ENCODE data around the gene SOBP. TPM values are rescaled to one million over a fixed set of nuclear protein-coding genes. Genes with fewer than 3 reads are reported as not detected.
"Not testable (repeated sequence)": the region's sequence is repeated elsewhere in the genome, so short reads cannot be mapped to it uniquely, and the experiment has no call there.

The SOBP gene
- total RNA-seq, 2 experiments from 2014 or later, result 0.23 to 0.49 TPM

DNA sequence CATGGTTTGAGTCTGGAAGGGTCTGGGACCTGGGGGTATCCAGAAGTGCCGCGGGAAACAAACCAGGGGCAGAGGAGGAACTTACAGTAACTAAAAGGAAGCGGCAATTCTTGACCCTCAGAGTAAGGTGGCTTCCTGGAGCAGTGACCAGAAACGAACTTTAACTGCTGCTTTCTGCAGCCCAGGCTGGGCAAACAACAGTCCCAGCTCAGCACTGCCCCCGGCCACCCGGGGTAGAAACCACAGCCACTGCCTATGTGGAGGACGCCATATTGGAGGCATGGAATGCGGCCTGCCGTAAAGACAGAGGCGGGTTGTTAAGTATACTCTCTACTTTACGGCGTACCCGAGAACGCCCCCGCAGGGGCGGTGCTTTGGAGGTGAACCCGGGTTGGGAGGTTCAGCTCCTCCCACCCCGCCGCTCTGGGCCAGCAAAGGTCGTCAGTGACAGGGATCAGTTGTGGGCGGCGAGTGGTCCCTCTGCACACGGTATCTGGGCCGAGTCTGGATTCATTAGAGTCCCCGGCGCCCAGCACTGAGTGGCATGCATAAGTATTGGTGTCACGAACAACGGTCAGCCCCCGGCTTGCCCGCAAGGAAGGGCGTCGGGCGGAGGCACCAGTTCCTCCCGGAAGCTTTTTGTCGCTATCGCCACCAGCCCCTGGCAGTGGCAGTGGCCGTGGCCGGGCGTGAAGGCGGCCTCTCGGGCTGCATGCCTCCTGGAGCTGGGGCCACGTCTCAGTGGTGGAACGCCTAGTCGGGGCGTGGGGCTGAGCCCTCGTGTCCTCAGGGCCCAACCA lies 30.4 kb upstream of the SOBP start, which contains the start of gene PDSS2:
Gene PDSS2, minus strand, starts transcription at position 282 of the 800 bp plus-strand sequence. Its CDS starts 279 bp downstream, at position 3.
- Mint-ChIP-seq H3K4me3 (peak within 1 kb of the TSS; percentile 82), H3K36me3 (ENCODE audit: low read depth) (peaks cover 2% of the 10 kb centered on the region), H3K4me1 (peaks cover 19% of the 10 kb centered on the region), H3K27me3 (no peaks in the 10 kb centered on the region), H3K27ac (peak within 1 kb of the TSS; percentile 93), H3K9me3 (ENCODE audit: low read depth) (no peaks in the 10 kb centered on the region)
- POLR2A ChIA-PET, result interaction anchor here (0.6 to 1.6 kb wide), 6 partner anchors 25 to 831 kb away, joined by 3 to 8 read pairs (median 4); no protein-coding TSS in a partner anchor
- intact Hi-C loops (cut with DNase I, micrococcal nuclease), result loop anchor here (1.0 to 10.0 kb wide), 15 partner anchors 30 to 1548 kb away; partner anchors contain the start of genes MTRES1 (in 2 of the 2), ATG5 (in 1 of the 2), OSTM1 (in 1 of the 2) and QRSL1 (in 1 of the 2)
- CTCF ChIA-PET, result interaction anchor here (0.7 to 2.1 kb wide), 7 partner anchors 30 to 382 kb away, joined by 3 to 9 read pairs (median 5); no protein-coding TSS in a partner anchor
- peak; percentile 100 for DNase-seq
- ATAC-seq, result peak; percentile 96

DNA sequence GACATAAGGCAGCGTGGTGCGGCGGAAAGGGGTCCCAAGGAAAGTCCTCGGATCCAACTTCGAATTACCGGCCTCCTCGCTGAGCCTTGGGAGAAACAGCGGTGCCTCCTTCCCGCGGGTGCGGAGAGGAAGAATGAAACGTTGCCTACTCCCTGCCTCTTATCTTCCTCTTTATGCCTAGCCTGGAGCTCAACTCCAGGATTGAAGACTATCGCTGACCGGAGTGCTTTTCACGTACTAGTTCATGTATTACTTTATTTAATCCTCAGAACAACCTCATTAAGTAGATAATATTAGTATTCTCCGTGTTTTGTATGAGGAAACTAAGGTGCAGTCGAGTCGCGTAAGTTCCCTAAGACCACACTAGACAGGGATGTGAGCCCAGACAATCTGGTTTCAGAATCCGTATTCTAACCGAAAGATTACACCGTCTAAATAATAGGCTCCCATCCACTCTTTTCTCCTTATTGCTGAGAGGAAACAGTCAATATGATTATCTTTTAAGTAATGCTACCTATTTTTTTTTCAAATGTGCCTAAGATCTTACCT lies 29.8 kb upstream of the SOBP start:
- ATAC-seq, result no peak
- DNase-seq, result no peak
- POLR2A ChIA-PET, result interaction anchor here (0.6 to 1.6 kb wide), 5 partner anchors 24 to 483 kb away, joined by 4 to 8 read pairs (median 4); no protein-coding TSS in a partner anchor

DNA sequence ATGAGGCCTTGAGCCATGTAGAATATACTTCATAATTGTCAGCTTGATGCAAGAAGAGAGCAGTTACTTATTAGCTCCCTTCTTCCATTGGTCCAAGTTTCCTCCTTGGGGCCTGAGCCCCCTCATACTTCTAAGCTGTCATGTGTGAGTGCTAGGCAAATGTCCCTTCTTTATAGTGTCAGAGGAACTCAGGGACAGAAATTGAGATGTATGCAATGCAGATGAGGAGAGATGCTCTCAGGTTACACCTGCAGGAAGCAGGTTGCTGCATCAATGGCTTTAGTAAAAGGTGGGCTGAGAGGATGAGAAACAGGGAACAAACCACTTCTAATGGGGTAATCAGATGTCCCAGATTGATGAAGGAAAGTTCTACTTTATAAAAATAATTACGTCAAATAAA lies 23.9 kb upstream of the SOBP start:
- no peak for ATAC-seq

More for the DNA sequence above, 29.8 kb upstream of the SOBP start:
- Mint-ChIP-seq H3K27me3 (no peaks in the 10 kb centered on the region), H3K36me3 (ENCODE audit: low read depth) (peaks cover 2% of the 10 kb centered on the region), H3K4me3 (peak overlapping the region; percentile 82), H3K9me3 (ENCODE audit: low read depth) (no peaks in the 10 kb centered on the region), H3K27ac (peak overlapping the region; percentile 93), H3K4me1 (peaks cover 17% of the 10 kb centered on the region)
- intact Hi-C loops (cut with DNase I, micrococcal nuclease), result no loop called here
- CTCF ChIA-PET, result interaction anchor here (1.2 to 2.1 kb wide), 4 partner anchors 29 to 142 kb away, joined by 3 to 7 read pairs (median 4); no protein-coding TSS in a partner anchor

DNA sequence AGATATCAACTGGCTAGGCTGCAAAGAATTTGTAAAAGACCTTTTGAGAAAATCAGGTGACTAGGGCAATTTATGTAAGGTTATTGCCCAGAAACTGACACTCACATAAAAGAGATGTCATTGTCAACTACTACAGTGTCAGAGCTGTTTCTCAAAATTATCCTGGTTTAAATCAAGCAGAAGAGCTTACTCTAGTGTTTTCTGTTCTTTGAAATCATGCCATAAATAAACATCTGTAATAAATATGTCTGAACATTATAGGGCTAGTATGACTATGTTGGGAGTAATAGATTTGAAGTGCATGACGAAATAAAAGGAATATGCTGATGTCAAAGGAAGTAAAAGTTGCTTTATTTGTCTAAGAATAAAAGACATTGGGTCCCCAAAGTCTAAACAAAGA lies 19.6 kb upstream of the SOBP start:
- Mint-ChIP-seq H3K36me3 (ENCODE audit: low read depth) (no peaks in the 10 kb centered on the region), H3K4me1 (no peaks in the 10 kb centered on the region), H3K9me3 (ENCODE audit: low read depth) (no peaks in the 10 kb centered on the region), H3K27me3 (peaks cover 14% of the 10 kb centered on the region), H3K27ac (no peak overlapping the region), H3K4me3 (no peak overlapping the region)
- ChIA-PET CTCF (no interaction called here), POLR2A (no interaction called here)
- no peak for DNase-seq
- no peak for ATAC-seq
- intact Hi-C loops (cut with DNase I, micrococcal nuclease), result no loop called here

More for the DNA sequence above, 23.9 kb upstream of the SOBP start:
- H3K9me3 Mint-ChIP-seq (ENCODE audit: low read depth), result no peaks in the 10 kb centered on the region
- no peak overlapping the region for H3K4me3 Mint-ChIP-seq
- no peak overlapping the region for H3K27ac Mint-ChIP-seq
- DNase-seq, result no peak
- H3K36me3 Mint-ChIP-seq (ENCODE audit: low read depth), result no peaks in the 10 kb centered on the region
- peaks cover 8% of the 10 kb centered on the region for H3K27me3 Mint-ChIP-seq
- intact Hi-C loops (cut with DNase I, micrococcal nuclease), result no loop called here
- no peaks in the 10 kb centered on the region for H3K4me1 Mint-ChIP-seq
- POLR2A ChIA-PET, result no interaction called here
- CTCF ChIA-PET, result no interaction called here

DNA sequence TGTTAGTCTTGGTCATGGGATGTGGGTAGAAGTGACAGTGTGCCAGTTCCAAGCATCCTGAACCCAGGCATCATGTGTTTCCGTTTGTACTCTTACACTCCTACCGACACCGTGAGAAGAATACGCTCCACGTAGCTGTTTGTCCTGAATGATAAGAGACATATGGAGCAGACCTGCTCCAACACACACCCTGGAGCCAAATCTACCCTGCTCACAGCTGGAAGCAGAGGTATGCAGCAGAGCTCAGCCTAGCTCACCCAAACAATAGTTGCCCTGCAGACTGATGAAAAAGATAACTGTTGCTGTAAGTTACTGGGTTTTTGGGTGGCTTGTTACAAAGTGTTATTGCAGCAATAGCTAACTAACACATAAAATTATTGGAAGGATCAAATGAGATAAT lies 16.3 kb upstream of the SOBP start:
- Mint-ChIP-seq H3K4me3 (no peak overlapping the region), H3K36me3 (ENCODE audit: low read depth) (no peaks in the 10 kb centered on the region), H3K9me3 (ENCODE audit: low read depth) (no peaks in the 10 kb centered on the region), H3K27me3 (peaks cover 16% of the 10 kb centered on the region), H3K4me1 (no peaks in the 10 kb centered on the region), H3K27ac (no peak overlapping the region)
- intact Hi-C loops (cut with DNase I, micrococcal nuclease), result no loop called here
- ATAC-seq (no peak), DNase-seq (no peak)
- ChIA-PET POLR2A (no interaction called here), CTCF (no interaction called here)

DNA sequence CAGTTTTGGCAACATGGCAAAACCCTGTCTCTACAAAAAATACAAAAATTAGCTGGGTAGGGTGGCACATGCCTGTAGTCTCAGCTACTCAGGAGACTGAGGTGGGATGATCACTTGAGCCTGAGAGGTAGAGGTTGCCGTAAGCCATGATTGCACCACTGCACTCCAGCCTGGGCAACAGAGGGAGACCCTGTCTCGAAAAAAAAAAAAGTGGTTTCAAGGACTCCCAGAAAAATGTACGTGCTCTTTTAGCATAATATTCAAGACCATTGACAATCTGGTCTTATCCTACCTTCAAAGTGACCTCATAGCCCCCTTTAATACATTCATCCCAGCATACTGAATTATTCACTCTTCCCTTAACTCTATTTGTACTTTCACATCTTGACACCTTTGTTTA lies 14.6 kb upstream of the SOBP start:
- intact Hi-C loops (cut with DNase I, micrococcal nuclease); CTCF ChIA-PET; ATAC-seq; POLR2A ChIA-PET; H3K4me3 Mint-ChIP-seq; H3K9me3 Mint-ChIP-seq (ENCODE audit: low read depth); H3K27ac Mint-ChIP-seq; H3K4me1 Mint-ChIP-seq; H3K36me3 Mint-ChIP-seq (ENCODE audit: low read depth); DNase-seq: not testable (repeated sequence)
- H3K27me3 Mint-ChIP-seq, result peaks cover 17% of the 10 kb centered on the region

DNA sequence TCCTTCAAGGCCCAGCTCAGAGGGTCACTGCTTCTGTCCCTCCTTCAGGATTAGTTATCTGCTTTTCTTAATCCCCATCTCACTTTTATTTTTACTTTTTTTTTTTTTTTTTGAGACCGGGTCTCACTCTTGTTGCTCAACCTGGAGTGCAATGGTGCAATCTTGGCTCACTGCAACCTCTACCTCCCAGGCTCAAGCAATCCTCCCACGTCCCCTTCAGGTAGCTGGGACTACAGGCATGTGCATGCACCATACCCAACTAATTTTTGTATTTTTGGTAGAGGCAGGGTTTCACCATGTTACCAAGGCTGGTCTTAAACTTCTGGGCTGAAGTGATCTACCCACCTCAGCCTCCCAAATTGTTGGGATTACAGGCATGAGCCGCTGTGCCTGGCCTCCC lies 14.1 kb upstream of the SOBP start:
- H3K36me3 Mint-ChIP-seq (ENCODE audit: low read depth); H3K27ac Mint-ChIP-seq; H3K4me1 Mint-ChIP-seq; CTCF ChIA-PET; DNase-seq; intact Hi-C loops (cut with DNase I, micrococcal nuclease); H3K4me3 Mint-ChIP-seq; H3K9me3 Mint-ChIP-seq (ENCODE audit: low read depth); ATAC-seq; POLR2A ChIA-PET: not testable (repeated sequence)
- H3K27me3 Mint-ChIP-seq, result peaks cover 18% of the 10 kb centered on the region

DNA sequence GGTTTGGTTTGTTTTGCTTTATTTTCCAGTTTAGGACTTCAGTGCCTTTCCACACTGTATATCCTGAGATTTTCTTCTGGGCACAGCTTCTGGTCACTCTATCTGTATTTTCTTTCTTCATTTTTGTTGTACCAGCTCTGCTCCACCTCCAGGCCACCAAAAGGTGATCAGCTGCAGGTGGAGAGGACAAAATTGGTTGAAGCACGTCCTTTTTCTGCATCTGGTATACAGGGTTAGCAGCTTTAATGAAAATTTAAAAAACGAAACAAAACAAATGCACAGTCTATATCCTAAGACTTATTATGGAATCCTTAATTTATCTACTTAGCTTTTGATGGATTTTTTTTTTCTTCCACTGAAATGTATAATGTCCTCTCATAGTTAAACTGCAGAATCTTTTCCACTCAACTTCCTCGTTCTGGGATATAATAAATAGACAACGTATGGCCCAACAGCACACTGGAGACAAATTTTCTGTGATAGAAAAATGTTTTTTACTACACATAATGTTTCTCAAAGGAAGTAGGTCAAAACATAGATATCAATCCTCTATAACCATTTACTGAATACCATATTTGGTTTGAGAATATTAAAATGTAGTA lies 10.7 kb upstream of the SOBP start:
- intact Hi-C loops (cut with DNase I, micrococcal nuclease), result no loop called here
- Mint-ChIP-seq H3K9me3 (ENCODE audit: low read depth) (no peaks in the 10 kb centered on the region), H3K36me3 (ENCODE audit: low read depth) (no peaks in the 10 kb centered on the region), H3K27ac (no peak overlapping the region), H3K4me3 (no peak overlapping the region), H3K4me1 (no peaks in the 10 kb centered on the region), H3K27me3 (peaks cover 29% of the 10 kb centered on the region)
- ChIA-PET POLR2A (no interaction called here), CTCF (interaction anchor here (2.0 kb wide), 1 partner anchor 10 kb away, joined by 4 read pairs; the partner anchor contains the start of gene SOBP)
- ATAC-seq, result no peak
- DNase-seq, result no peak

DNA sequence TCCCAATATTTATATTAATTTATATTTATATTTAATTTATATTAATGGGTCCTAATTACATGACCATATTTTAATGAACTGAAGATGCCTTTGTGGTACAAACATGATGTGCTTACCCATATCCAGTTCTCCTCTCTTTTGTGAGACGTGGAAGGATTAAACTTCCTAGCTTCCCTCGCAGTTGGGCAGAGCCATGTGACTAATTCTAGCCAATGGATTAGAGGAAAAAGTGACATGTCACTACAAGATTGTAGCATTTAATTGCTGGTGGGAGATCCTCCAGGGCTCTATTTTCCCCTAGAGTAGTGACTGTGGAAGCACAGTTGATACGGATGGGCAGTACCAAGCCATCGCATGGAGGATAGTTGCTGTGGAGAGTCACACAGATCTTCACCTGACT lies 4.8 kb upstream of the SOBP start:
- intact Hi-C loops (cut with DNase I, micrococcal nuclease), result loop anchor here in 1 of 2 experiments (5.0 kb wide), 2 partner anchors 172 to 682 kb away; partner anchors contain the start of gene NR2E1
- Mint-ChIP-seq H3K27me3 (peaks cover 54% of the 10 kb centered on the region), H3K4me1 (peaks cover 16% of the 10 kb centered on the region), H3K9me3 (ENCODE audit: low read depth) (no peaks in the 10 kb centered on the region), H3K36me3 (ENCODE audit: low read depth) (peaks cover 3% of the 10 kb centered on the region), H3K4me3 (no peak overlapping the region), H3K27ac (no peak overlapping the region)
- ChIA-PET POLR2A (no interaction called here), CTCF (interaction anchor here (1.7 kb wide), 1 partner anchor 505 kb away, joined by 3 read pairs; no protein-coding TSS in a partner anchor)
- DNase-seq, result no peak
- ATAC-seq, result no peak

DNA sequence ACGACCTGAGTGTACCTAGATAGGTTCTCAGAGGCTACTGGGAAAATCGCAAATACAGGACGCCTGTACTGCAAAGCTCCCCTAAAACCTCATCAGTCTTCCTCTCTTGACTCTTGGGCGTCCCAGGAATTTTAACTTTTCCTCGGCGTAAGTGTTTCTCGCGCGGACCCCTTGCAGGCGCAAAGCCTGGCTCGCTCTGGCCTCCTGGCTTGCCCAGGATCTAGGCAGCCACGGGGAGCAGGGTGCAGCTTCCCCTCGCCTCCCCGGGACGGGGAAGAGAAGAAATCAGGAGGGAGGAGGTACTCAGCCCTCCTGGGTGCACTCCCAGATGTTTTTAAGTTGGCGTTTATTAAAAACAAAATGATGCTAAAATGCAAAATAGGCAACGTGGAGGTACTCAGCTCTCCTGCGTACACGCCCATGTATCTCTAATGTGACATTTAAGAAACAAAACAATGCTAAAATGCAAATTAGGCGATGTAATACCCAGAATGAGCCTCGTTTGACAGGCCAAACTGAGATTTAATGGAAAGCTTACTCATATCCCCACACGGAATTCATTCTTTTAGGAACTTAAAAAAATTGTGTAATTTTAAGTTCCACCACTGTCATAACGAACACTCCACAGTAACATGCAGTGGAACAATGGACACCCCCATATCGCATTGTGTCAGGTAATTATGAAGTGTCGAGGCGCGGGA lies 1.6 kb upstream of the SOBP start:
- ATAC-seq, result peak; percentile 45
- H3K9me3 Mint-ChIP-seq (ENCODE audit: low read depth), result no peaks in the 10 kb centered on the region
- DNase-seq, result no peak
- peaks cover 3% of the 10 kb centered on the region for H3K36me3 Mint-ChIP-seq (ENCODE audit: low read depth)
- peak overlapping the region; percentile 84 for H3K27ac Mint-ChIP-seq
- intact Hi-C loops (cut with DNase I, micrococcal nuclease), result loop anchor here in 1 of 2 experiments (5.0 kb wide), 2 partner anchors 169 to 679 kb away; partner anchors contain the start of gene NR2E1
- H3K27me3 Mint-ChIP-seq, result peaks cover 44% of the 10 kb centered on the region
- CTCF ChIA-PET, result interaction anchor here (0.6 to 1.6 kb wide), 10 partner anchors 8 to 1046 kb away, joined by 3 to 9 read pairs (median 4); partner anchors contain the start of gene PDSS2
- H3K4me1 Mint-ChIP-seq, result peaks cover 25% of the 10 kb centered on the region
- POLR2A ChIA-PET, result no interaction called here
- peak overlapping the region; percentile 79 for H3K4me3 Mint-ChIP-seq
